GM19438 (cell line): ENCODE data around the gene FRMPD1.

Experiments
- ATAC-seq: cut with Tn5 transposase; IDR thresholded peaks from one replicate; pipeline ENCODE4 v1.9.1; 2021; ENCODE audit warnings: low read depth; ENCODE audit not compliant: unreplicated experiment

The FRMPD1 gene

DNA sequence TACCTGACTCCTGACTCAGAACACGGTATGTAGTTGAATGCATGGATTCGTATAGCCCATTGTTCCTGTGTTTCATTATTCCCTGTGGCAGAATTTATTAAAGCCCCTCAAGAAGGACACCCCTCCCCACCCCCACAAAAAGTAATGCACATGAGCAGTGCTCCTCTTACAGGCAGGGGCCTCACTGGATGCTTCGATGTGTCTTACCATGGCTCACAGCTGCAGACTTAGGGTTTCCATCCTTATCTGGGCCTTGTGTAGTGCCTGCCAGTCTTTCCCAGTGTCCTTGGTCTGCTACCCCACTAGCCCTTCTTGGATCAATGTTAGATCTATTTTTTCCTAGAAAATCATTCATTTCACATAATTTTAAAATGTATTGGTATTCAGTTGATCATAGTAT lies 119.2 kb downstream of the FRMPD1 start:
- ATAC-seq, result no peak

DNA sequence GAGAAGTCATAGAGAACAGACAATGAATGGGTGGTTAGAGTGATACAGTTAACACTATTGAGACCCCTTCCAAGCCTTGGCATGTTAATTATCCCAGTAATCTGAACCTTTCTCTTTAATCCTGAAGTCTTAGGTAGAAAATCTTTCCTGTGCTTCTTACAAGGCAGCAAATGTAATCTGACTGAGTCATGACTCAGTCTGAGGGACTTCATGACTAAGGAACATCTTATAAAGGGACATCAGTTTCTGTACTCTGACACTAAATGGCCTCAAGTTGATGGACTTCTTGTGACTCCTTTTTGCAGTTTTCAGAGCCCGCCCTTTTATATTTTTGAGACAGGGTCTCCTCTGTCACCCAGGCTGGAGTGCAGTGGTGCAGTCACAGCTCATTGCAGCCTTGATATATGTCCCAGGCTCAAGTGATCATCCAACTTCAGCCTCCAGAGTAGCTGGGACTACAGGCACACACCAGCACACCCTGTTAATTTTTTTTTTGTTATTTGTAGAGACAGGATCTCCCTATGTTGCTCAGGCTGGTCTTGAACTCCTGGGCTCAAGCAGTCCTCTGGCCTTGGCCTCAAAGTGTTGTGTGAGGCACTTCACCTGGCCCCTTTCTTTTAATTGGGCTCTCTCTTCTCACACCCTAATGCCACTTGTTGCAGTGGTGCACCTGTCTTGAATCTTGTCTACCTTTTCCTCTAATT lies 124.6 kb downstream of the FRMPD1 start:
- ATAC-seq, result no peak

DNA sequence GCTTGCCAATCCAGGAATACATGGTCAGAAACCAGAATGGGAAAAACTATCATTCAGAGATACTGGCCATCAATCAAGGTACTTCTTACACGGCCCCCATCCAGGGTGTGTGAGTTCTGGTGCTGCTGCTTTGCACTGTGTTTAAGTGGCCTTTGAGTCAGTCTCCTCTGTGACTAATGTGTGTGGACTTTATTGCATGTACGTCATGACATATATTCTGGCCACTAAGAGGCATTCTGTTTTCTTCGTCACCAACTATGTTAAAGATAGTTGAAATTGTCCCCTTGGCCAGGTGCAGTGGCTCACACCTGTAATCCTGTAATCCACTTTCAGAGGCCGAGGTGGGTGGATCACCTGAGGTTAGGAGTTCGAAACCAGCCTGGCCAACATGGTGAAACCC lies 125.6 kb downstream of the FRMPD1 start:
- no peak for ATAC-seq

DNA sequence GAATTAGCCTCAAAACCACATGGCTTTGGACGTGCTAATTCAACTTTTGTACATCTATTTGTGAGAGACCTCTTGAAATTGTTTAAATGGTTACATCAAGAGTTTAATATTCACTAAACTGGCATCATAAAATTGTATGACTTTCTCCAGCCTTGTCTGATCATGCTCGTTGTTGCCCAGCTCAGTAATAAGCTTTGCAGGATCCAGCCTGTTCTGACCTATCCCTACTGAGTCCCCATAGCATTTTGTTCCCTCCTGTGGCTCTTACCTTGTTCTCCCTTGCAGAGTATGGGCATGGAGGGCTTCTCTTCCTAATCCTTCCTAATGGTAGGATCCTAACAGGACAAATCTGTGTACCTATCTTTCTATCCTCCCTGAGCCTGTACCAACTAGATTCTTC lies 127.8 kb downstream of the FRMPD1 start:
- no peak for ATAC-seq

DNA sequence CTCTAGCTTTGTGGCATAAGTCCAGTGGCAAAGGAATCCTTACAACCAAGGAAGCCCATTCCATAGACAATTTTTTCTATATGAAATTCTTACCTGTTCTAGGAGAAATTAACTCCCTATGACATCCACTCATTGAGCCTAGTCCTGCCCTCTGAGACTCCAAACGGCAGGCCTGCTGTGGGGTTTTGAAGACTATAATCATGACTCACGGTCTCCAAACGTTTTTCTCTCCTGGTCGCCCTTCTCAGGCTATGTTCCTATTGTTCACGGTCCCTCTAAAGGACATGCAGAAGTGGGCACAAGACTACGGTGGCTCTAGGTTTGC lies 133.5 kb downstream of the FRMPD1 start:
- ATAC-seq, result no peak

DNA sequence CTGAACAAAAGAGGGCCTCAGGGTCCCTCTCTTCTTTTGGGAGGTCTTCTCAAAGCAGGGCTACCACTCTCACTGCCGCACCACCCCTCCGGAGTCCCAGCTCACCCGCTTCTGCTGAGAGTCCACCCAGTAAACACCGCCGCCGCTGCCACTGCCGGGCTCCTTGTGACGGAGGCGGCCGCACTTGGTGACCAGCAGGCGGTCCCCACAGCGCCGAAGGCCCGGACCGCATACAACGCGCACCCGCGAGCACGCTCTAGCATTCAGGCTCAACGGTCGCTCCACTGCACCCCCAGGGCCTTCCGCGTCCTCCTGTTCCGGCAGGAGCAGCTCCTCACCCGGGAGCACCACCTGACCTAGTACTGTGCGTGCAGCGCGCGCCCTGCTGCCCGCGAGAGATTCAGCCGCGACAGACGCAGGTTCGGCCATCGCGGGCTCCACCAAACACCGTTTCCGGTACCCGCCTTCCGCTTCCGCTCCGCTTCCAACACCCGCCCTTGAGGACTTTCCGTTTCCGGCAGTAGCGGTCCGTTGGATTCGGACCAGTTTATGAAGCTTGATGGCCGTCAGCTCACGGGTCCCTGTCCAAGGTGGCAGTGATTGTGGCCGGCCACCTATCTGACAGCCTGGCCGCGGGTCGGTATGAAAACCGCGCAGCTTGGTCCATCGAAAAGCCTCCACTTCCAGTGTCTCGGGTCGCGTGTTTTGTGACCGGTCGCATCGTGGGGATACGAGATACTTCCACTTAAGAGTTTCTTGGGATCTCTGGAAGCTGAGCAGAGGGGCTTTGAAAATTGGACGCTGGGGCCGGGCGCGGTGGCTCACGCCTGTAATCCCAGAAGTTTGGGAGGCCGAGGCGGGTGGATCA lies 134.1 kb downstream of the FRMPD1 start, which contains the start of gene EXOSC3:
Gene EXOSC3, minus strand, starts transcription at position 449 of the 868 bp plus-strand sequence. Its CDS starts 20 bp downstream, at position 429.
- ATAC-seq, result peak; percentile 85

DNA sequence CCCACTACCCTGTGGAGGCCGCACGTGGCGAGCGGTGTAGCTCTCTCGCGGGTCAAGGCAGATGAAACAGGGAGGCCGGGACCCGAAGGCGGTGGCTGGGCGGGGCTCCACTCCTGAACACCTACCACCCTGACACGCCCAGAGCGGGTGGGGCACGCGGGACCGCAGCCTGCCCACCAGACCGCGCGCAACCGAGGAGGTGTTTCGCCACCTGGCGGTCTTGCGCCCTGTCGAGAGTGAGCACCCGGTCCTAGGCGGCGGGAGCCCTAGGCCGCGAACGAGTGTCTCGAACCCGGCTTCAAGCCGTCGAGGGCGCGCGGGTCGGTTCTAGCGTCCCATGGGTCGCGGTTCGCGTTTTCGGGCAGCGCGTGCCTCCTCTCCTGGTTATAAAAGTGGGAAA lies 136.3 kb downstream of the FRMPD1 start:
- ATAC-seq, result no peak

DNA sequence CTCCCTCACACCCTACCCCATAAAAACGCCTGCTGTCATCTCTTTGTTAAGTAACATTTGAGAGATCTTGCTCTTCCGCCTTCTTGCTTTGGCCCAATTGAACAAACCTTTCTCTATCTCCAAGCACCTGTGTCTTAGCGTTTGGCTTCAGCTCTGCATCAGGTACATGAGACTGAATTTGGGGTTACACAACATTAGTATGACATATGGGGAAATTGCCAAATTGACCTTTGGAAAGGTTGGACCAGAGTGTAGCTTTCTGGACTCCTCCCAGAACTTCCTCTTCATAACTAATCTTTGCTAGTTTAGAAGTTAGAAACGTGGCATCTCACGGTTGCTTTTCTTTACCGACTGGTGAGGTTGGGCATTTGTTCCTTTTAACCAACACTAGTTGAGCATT lies 137.6 kb downstream of the FRMPD1 start:
- ATAC-seq, result no peak

DNA sequence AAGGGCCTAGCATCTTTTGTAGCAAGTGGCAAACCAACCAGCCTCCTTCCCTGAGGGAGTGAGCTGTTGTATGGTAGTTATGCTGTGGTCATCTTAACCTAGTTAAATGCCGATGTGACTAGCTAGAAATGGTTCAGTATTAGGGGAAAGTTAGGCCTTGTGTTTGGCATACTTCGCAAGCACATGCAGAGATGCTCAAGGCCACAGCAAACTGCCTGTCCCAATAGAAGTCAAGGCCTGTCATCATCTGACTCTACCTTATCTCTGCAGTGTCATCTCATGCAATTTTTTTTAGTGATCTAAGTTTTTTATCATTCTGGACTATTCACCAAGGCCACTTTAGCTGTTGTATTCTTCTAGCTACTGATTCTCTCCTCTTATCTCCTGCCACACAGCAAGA lies 139.3 kb downstream of the FRMPD1 start:
- no peak for ATAC-seq

DNA sequence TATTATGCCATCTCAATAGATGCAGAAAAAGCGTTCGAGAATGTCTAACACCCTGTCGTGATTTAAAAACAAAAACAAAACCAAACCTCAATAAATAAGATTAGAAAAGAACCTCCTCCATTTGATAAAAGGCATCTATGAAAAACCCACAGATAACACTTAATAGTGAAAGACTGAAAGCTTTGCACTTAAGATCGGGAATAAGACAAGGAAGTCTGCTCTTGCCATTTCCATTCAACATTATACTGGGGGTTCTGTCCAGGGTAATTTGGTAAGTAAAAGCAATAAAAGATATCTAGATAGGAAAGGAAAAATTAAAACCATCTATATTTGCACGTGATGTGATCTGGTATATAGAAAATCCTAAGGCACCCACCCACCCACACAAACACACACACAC lies 141.4 kb downstream of the FRMPD1 start:
- ATAC-seq, result no peak

DNA sequence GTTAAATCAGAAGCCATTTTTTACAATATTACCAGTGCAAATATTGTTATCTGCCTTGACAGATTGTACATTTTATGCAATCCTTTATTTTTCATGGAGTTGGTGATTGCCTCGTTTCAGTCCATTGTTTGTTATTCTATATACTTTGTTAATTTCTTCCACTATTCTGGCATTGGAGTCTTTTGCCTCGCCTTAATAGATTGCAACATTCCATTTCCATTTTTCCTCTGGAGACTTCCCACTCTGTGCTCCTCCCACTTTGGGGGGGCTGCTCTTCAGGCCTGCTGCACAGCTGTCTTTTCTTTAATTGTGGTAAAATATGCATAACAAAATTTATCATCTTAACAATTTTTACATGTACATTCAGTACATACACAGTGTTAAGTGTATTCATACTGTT lies 145.5 kb downstream of the FRMPD1 start:
- ATAC-seq, result no peak
